Measurements from ENCODE around the gene PDE4B.
"Not testable (repeated sequence)": the region's sequence is repeated elsewhere in the genome, so short reads cannot be mapped to it uniquely, and the experiment has no call there.

The PDE4B gene

GRCh38 chr1:66395202-66396061 is 602.7 kb downstream of the PDE4B start:
- FAIRE-seq (no peak), DNase-seq (ENCODE audit: insufficient read length, low spot score) (no peak)

GRCh38 chr1:66396212-66396890 is 603.7 kb downstream of the PDE4B start:
- DNase-seq (ENCODE audit: insufficient read length, low spot score) (no peak), FAIRE-seq (peak; percentile 97)

- peak; percentile 93 for FAIRE-seq
- no peak for DNase-seq (ENCODE audit: insufficient read length, low spot score)
Measured at GRCh38 chr1:66397192-66397591, 604.5 kb downstream of the PDE4B start.

- DNase-seq (ENCODE audit: insufficient read length, low spot score) = no peak
- peak; percentile 95 for FAIRE-seq
Measured at GRCh38 chr1:66399888-66400529, 607.3 kb downstream of the PDE4B start.

- FAIRE-seq (no peak), DNase-seq (ENCODE audit: insufficient read length, low spot score) (no peak)
Measured at GRCh38 chr1:66400660-66401059, 608.0 kb downstream of the PDE4B start.

- peak; percentile 57 for FAIRE-seq
- no peak for DNase-seq (ENCODE audit: insufficient read length, low spot score)
Measured at GRCh38 chr1:66401244-66401643, 608.5 kb downstream of the PDE4B start.

GRCh38 chr1:66402194-66402593 is 609.5 kb downstream of the PDE4B start:
- DNase-seq (ENCODE audit: insufficient read length, low spot score) (peak; percentile 71), FAIRE-seq (peak; percentile 100)

GRCh38 chr1:66403007-66403731 is 610.5 kb downstream of the PDE4B start:
- no peak for FAIRE-seq
- DNase-seq (ENCODE audit: insufficient read length, low spot score) = no peak

- DNase-seq (ENCODE audit: insufficient read length, low spot score) (no peak), FAIRE-seq (peak; percentile 40)
Measured at GRCh38 chr1:66405061-66405460, 612.4 kb downstream of the PDE4B start.

- not testable (repeated sequence) for FAIRE-seq; DNase-seq (ENCODE audit: insufficient read length, low spot score)
Measured at GRCh38 chr1:66411449-66411848, 618.8 kb downstream of the PDE4B start.

GRCh38 chr1:66412704-66413103 is 620.0 kb downstream of the PDE4B start:
- DNase-seq (ENCODE audit: insufficient read length, low spot score) (no peak), FAIRE-seq (peak; percentile 61)

- DNase-seq (ENCODE audit: insufficient read length, low spot score) (no peak), FAIRE-seq (peak; percentile 69)
Measured at GRCh38 chr1:66413136-66413837, 620.6 kb downstream of the PDE4B start.

GRCh38 chr1:66413838-66414175 is 621.1 kb downstream of the PDE4B start:
- FAIRE-seq = no peak
- DNase-seq (ENCODE audit: insufficient read length, low spot score) = no peak

- DNase-seq (ENCODE audit: insufficient read length, low spot score) (no peak), FAIRE-seq (no peak)
Measured at GRCh38 chr1:66415281-66415680, 622.6 kb downstream of the PDE4B start.

- FAIRE-seq (no peak), DNase-seq (ENCODE audit: insufficient read length, low spot score) (no peak)
Measured at GRCh38 chr1:66415866-66416265, 623.2 kb downstream of the PDE4B start.

- DNase-seq (ENCODE audit: insufficient read length, low spot score) (no peak), FAIRE-seq (no peak)
Measured at GRCh38 chr1:66416295-66416694, 623.6 kb downstream of the PDE4B start.

- DNase-seq (ENCODE audit: insufficient read length, low spot score) (no peak), FAIRE-seq (no peak)
Measured at GRCh38 chr1:66418021-66418420, 625.3 kb downstream of the PDE4B start.

GRCh38 chr1:66420171-66420570 is 627.5 kb downstream of the PDE4B start:
- not testable (repeated sequence) for DNase-seq (ENCODE audit: insufficient read length, low spot score); FAIRE-seq

- not testable (repeated sequence) for FAIRE-seq; DNase-seq (ENCODE audit: insufficient read length, low spot score)
Measured at GRCh38 chr1:66420906-66421305, 628.2 kb downstream of the PDE4B start.

GRCh38 chr1:66422804-66423203 is 630.1 kb downstream of the PDE4B start:
- FAIRE-seq (no peak), DNase-seq (ENCODE audit: insufficient read length, low spot score) (no peak)

All from GM19239 (cell line).